A673 (cell line): ENCODE measurements around the gene PAX9. TPM values are rescaled to one million over a fixed set of nuclear protein-coding genes. Genes with fewer than 3 reads are reported as not detected.

Experiments used
- BruUV-seq: library from RNA; stranded (reverse); fragments of 400-500 nt; replicated peaks from 2 replicates; lab custom pipeline; 2021; lab: Mats Ljungman, UMichigan
- CTCF ChIA-PET: fragments of 300-600 bp; sonication (Branson Sonifier 250); formaldehyde crosslinking; loops from one replicate; lab custom pipeline; 2022; ENCODE audit warnings: antibody characterized with exemption; lab: Charles Lee
- POLR2A ChIA-PET: fragments of 300-600 bp; sonication (Branson Sonifier 250); formaldehyde crosslinking; loops from one replicate; lab custom pipeline; 2022; ENCODE audit warnings: antibody characterized with exemption; ENCODE audit not compliant: low non-redundant PET; lab: Charles Lee
- DNase-seq: peaks from one replicate; pipeline ENCODE4 v3.0.0-alpha.2; 2015; ENCODE audit warnings: low spot score
- H3K27ac ChIP-seq: fragments of 200-600 bp; sonication (generic); 2 replicates; pipeline ENCODE4 v1.5.1; 2016; ENCODE audit warnings: mixed run types, low read depth, mild to moderate bottlenecking, mixed read lengths, antibody characterized with exemption, low read length; ENCODE audit not compliant: poor library complexity, severe bottlenecking
- H3K27me3 ChIP-seq: fragments of 200-600 bp; sonication (generic); replicated peaks from 2 replicates; pipeline ENCODE4 v1.6.1; 2017; ENCODE audit warnings: mixed run types, low read depth, mild to moderate bottlenecking, mixed read lengths, antibody characterized with exemption, low read length; ENCODE audit not compliant: insufficient read depth, poor library complexity
- H3K36me3 ChIP-seq: fragments of 200-600 bp; sonication (generic); 2 replicates; pipeline ENCODE4 v1.6.1; 2016; ENCODE audit warnings: mixed run types, mild to moderate bottlenecking, mixed read lengths, antibody characterized with exemption, low read length; ENCODE audit not compliant: insufficient read depth, poor library complexity, severe bottlenecking
- H3K4me1 ChIP-seq: fragments of 200-600 bp; sonication (generic); 2 replicates; pipeline ENCODE4 v1.6.1; 2017; ENCODE audit warnings: mixed run types, mild to moderate bottlenecking, mixed read lengths, antibody characterized with exemption, low read length; ENCODE audit not compliant: insufficient read depth, poor library complexity, severe bottlenecking
- H3K4me3 ChIP-seq: fragments of 200-600 bp; sonication (generic); 2 replicates; pipeline ENCODE4 v1.5.1; 2016; ENCODE audit warnings: low read depth, mixed run types, mild to moderate bottlenecking, mixed read lengths, low read length; ENCODE audit not compliant: poor library complexity, severe bottlenecking
- H3K9me3 ChIP-seq: fragments of 200-600 bp; sonication (generic); 2 replicates; pipeline ENCODE4 v1.6.1; 2016; ENCODE audit warnings: mixed run types, low read depth, mild to moderate bottlenecking, mixed read lengths, antibody characterized with exemption, low read length; ENCODE audit not compliant: poor library complexity, severe bottlenecking
- EZH2 ChIP-seq: fragments of 200-600 bp; sonication (generic); IDR thresholded peaks from 2 replicates; pipeline ENCODE4 v1.6.1; 2017; ENCODE audit warnings: borderline replicate concordance, low read depth, mild to moderate bottlenecking, mixed read lengths, antibody characterized with exemption, low read length; ENCODE audit not compliant: poor library complexity, severe bottlenecking
- intact Hi-C: fragments of 100-400 bp; cut with micrococcal nuclease; formaldehyde crosslinking; loops from one replicate; pipeline ENCODE4 v1.10.0; 2022; ENCODE audit not compliant: unreplicated experiment
- total RNA-seq: library from RNA; stranded (reverse); gene quantifications from 2 replicates; pipeline ENCODE4 v1.2.3, GENCODE V29; 2021
- TF ChIP-seq, protein P1 (sequence below): fragments of 300-800, 200-600 bp; sonication (generic); conservative IDR thresholded peaks from 2 replicates; pipeline ENCODE4 v1.5.1; 2017; ENCODE audit warnings: low read depth, mild to moderate bottlenecking, antibody characterized with exemption, low read length, moderate library complexity, mixed read lengths

Gene PAX9
- total RNA-seq, 1 experiment from 2014 or later = 23.4 TPM

DNA sequence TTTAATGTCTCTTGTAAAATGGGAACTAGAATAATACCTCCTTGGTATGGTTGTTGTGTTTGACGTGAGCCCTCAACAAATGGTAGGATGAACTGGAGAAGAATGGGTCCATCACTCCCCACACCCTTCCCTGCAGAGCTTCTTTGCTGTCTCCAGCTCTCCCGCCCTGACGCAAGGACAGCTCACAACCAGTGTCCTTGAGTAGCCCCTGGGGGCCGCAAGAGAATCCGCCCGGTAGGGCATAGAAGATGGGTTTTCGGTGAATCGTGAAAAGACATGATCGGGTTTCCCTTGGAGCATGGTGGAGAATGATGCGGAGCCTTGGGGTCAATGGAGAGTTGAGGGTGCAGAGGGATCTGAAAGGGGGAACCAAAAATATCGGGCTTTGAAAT is 6.1 kb upstream of the PAX9 start:
- Histone ChIP-seq H3K27me3 (no peaks in the 10 kb centered on the region), H3K36me3 (no peaks in the 10 kb centered on the region), H3K4me3 (peak overlapping the region; percentile 45), H3K27ac (no peak overlapping the region), H3K4me1 (peaks cover 24% of the 10 kb centered on the region), H3K9me3 (no peaks in the 10 kb centered on the region)
- TF ChIP-seq, protein P1, sequence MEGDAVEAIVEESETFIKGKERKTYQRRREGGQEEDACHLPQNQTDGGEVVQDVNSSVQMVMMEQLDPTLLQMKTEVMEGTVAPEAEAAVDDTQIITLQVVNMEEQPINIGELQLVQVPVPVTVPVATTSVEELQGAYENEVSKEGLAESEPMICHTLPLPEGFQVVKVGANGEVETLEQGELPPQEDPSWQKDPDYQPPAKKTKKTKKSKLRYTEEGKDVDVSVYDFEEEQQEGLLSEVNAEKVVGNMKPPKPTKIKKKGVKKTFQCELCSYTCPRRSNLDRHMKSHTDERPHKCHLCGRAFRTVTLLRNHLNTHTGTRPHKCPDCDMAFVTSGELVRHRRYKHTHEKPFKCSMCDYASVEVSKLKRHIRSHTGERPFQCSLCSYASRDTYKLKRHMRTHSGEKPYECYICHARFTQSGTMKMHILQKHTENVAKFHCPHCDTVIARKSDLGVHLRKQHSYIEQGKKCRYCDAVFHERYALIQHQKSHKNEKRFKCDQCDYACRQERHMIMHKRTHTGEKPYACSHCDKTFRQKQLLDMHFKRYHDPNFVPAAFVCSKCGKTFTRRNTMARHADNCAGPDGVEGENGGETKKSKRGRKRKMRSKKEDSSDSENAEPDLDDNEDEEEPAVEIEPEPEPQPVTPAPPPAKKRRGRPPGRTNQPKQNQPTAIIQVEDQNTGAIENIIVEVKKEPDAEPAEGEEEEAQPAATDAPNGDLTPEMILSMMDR = no peak
- no peak for TF ChIP-seq EZH2
- CTCF ChIA-PET = interaction anchor here (0.6 to 1.5 kb wide), 4 partner anchors 8 to 349 kb away, joined by 3 to 10 read pairs (median 5); no protein-coding TSS in a partner anchor
- no TSS peak for BruUV-seq
- POLR2A ChIA-PET = interaction anchor here (0.6 kb wide), 1 partner anchor 162 kb away, joined by 3 read pairs; no protein-coding TSS in a partner anchor
- no peak for DNase-seq
- intact Hi-C loops = loop anchor here (5.0 kb wide), 1 partner anchor 92 kb away; no protein-coding TSS in a partner anchor

DNA sequence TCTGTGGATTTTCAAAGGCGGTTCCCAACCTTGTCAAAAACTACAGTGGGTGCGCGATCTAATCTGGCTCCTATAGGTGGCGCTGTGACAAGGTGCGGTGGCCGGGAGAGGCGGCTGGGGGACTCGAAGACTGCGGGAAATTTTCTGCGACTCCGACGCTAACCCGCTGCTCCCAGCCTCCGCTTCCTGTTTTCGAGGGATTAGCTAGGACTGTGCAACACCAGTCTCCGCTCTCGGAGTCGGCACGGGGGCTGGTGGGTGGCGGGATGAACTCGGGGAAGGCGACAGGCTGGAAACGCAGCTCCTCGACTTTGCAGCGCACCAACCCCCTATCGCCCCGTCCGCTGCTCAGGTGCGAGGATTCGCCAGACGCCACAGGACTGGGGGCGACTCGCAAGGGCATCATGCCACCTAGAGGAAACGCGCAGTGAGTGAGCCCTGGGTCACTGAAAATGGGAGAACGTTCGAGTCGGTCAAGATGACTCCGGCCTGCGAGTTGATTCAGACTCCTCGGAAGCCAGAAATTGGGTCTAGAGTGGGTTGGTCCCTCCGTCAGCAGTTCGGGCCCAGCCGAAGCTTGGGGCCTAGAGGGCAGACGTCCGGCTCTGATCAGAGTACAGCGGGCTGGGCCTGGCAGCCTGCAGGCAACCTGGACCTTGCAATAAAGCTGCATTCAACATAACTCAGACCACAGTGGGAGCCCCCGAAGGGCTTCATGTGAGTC is 5.5 kb upstream of the PAX9 start:
- TF ChIP-seq, protein P1 = peak; percentile 91
- TF ChIP-seq EZH2 = no peak
- peak; percentile 93 for DNase-seq
- intact Hi-C loops = loop anchor here (5.0 kb wide), 1 partner anchor 91 kb away; no protein-coding TSS in a partner anchor
- no peaks in the 10 kb centered on the region for H3K9me3 ChIP-seq
- ChIA-PET CTCF (interaction anchor here (0.5 to 1.5 kb wide), 5 partner anchors 8 to 400 kb away, joined by 5 to 10 read pairs (median 5); no protein-coding TSS in a partner anchor), POLR2A (no interaction called here)
- TSS peak; percentile 60 for BruUV-seq
- peak overlapping the region; percentile 3 for H3K27ac ChIP-seq
- H3K4me3 ChIP-seq = peak overlapping the region; percentile 45
- H3K4me1 ChIP-seq = peaks cover 23% of the 10 kb centered on the region
- H3K27me3 ChIP-seq = no peaks in the 10 kb centered on the region
- no peaks in the 10 kb centered on the region for H3K36me3 ChIP-seq

DNA sequence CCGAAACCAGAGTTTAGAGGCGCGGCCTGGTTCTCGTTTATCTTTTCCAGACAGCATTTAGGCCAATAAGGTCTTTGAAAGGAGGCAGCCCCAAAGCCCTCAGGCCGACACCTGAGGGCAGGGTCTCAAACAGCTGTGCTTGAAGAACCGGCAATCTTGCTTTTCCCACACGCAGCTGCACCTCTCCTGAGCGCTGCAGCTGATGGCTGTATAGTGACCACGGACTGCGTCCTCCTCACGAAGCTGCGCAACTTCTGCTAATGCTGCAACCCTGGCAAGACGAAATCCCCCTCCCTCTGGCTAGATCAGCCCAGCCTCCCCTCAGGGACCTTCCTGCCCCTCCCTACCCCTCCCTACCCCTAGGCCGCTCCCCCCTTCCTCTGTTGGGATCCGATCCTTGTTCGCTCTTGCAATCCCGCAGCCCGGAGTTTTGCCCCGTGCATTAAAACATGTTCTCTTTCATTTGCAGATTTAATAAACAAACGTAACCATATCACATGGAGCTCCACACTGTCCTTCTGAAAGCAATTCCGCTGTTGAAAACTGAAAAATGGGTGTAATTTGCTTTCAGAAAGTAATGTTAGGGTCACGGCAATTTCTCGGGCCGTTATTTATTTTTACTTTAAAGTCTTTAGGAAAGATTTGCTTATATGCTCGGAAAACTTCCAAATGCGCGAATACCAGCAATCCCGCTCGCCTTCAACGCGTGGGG is 4.8 kb upstream of the PAX9 start:
- peaks cover 18% of the 10 kb centered on the region for H3K4me1 ChIP-seq
- H3K27ac ChIP-seq = peak overlapping the region; percentile 3
- BruUV-seq = no TSS peak
- POLR2A ChIA-PET = interaction anchor here (0.5 kb wide), 1 partner anchor 103 kb away, joined by 5 read pairs; no protein-coding TSS in a partner anchor
- no peaks in the 10 kb centered on the region for H3K9me3 ChIP-seq
- intact Hi-C loops = loop anchor here (5.0 kb wide), 1 partner anchor 90 kb away; no protein-coding TSS in a partner anchor
- CTCF ChIA-PET = interaction anchor here (1.0 to 1.7 kb wide), 3 partner anchors 9 to 286 kb away, joined by 5 to 10 read pairs (median 6); no protein-coding TSS in a partner anchor
- peak overlapping the region; percentile 45 for H3K4me3 ChIP-seq
- H3K36me3 ChIP-seq = no peaks in the 10 kb centered on the region
- peak; percentile 55 for DNase-seq
- no peaks in the 10 kb centered on the region for H3K27me3 ChIP-seq
- TF ChIP-seq, protein P1 = no peak
- no peak for TF ChIP-seq EZH2
